H9 (cell line): Measurements from ENCODE around the gene FAM3A. TPM values are rescaled to one million over a fixed set of nuclear protein-coding genes. Genes with fewer than 3 reads are reported as not detected.
"Not testable (repeated sequence)": the region's sequence is repeated elsewhere in the genome, so short reads cannot be mapped to it uniquely, and the experiment has no call there.

Experiments
- DNase-seq: peaks from one replicate; pipeline ENCODE4 v3.0.0-alpha.2; 2017
- H2AFZ ChIP-seq: one replicate; pipeline ENCODE4 v1.6.1; 2013; ENCODE audit warnings: mild to moderate bottlenecking, low read length, control low read depth, moderate library complexity
- H2AK5ac ChIP-seq: 2 replicates; pipeline ENCODE4 v1.6.1; 2013; ENCODE audit warnings: low read length, control low read depth, mixed read lengths; ENCODE audit not compliant: insufficient read length
- H2BK120ac ChIP-seq: one replicate; pipeline ENCODE4 v1.6.1; 2013; ENCODE audit warnings: low read depth, mild to moderate bottlenecking, low read length, control low read depth, inconsistent platforms; ENCODE audit not compliant: poor library complexity, severe bottlenecking
- H2BK12ac ChIP-seq: 2 replicates; pipeline ENCODE4 v1.6.1; 2013; ENCODE audit warnings: low read length, control low read depth, mixed read lengths, low read depth; ENCODE audit not compliant: insufficient read length
- H2BK15ac ChIP-seq: 2 replicates; pipeline ENCODE4 v1.6.1; 2013; ENCODE audit warnings: low read depth, low read length, control low read depth
- H2BK20ac ChIP-seq: one replicate; pipeline ENCODE4 v1.6.1; 2013; ENCODE audit warnings: low read depth, mild to moderate bottlenecking, low read length, control low read depth, inconsistent platforms; ENCODE audit not compliant: poor library complexity, severe bottlenecking
- H2BK5ac ChIP-seq: 2 replicates; pipeline ENCODE4 v1.6.1; 2013; ENCODE audit warnings: low read length, control low read depth, mixed read lengths; ENCODE audit not compliant: insufficient read length
- H3K14ac ChIP-seq: 2 replicates; pipeline ENCODE4 v1.6.1; 2013; ENCODE audit warnings: low read length, control low read depth; ENCODE audit not compliant: insufficient read depth
- H3K18ac ChIP-seq: 2 replicates; pipeline ENCODE4 v1.6.1; 2013; ENCODE audit warnings: low read depth, mild to moderate bottlenecking, mixed read lengths, low read length, control low read depth; ENCODE audit not compliant: insufficient read length
- H3K23ac ChIP-seq: 2 replicates; pipeline ENCODE4 v1.6.1; 2013; ENCODE audit warnings: low read length, control low read depth, mixed read lengths, low read depth; ENCODE audit not compliant: insufficient read length
- H3K23me2 ChIP-seq: 2 replicates; pipeline ENCODE4 v1.6.1; 2013; ENCODE audit warnings: low read depth, mild to moderate bottlenecking, mixed read lengths, low read length, control low read depth; ENCODE audit not compliant: insufficient read length, poor library complexity, severe bottlenecking
- H3K27ac ChIP-seq: 2 replicates; pipeline ENCODE4 v1.5.1; 2013; ENCODE audit warnings: low read length, control low read depth, mixed read lengths, low read depth; ENCODE audit not compliant: insufficient read length
- H3K27me3 ChIP-seq: 2 replicates; pipeline ENCODE4 v1.6.1; 2013; ENCODE audit warnings: low read length, control low read depth, inconsistent platforms; ENCODE audit not compliant: insufficient read depth
- H3K4ac ChIP-seq: 2 replicates; pipeline ENCODE4 v1.6.1; 2013; ENCODE audit warnings: low read depth, mild to moderate bottlenecking, control low read depth, inconsistent platforms, low read length, moderate library complexity
- H3K4me1 ChIP-seq: 2 replicates; pipeline ENCODE4 v1.6.1; 2013; ENCODE audit warnings: low read length, control low read depth, inconsistent platforms; ENCODE audit not compliant: insufficient read depth
- H3K4me2 ChIP-seq: 2 replicates; pipeline ENCODE4 v1.6.1; 2013; ENCODE audit warnings: low read length, control low read depth, mixed read lengths; ENCODE audit not compliant: insufficient read length, insufficient read depth
- H3K56ac ChIP-seq: 2 replicates; pipeline ENCODE4 v1.6.1; 2013; ENCODE audit warnings: low read depth, mild to moderate bottlenecking, mixed read lengths, low read length, control low read depth; ENCODE audit not compliant: insufficient read length
- H3K79me1 ChIP-seq: 2 replicates; pipeline ENCODE4 v1.6.1; 2013; ENCODE audit warnings: low read depth, mild to moderate bottlenecking, moderate library complexity, low read length, control low read depth, inconsistent platforms; ENCODE audit not compliant: insufficient read depth, poor library complexity, severe bottlenecking
- H3K79me2 ChIP-seq: 2 replicates; pipeline ENCODE4 v1.6.1; 2013; ENCODE audit warnings: low read length, control low read depth, inconsistent platforms; ENCODE audit not compliant: insufficient read depth
- H3K9ac ChIP-seq: 2 replicates; pipeline ENCODE4 v1.6.1; 2013; ENCODE audit warnings: low read length, control low read depth, mixed read lengths; ENCODE audit not compliant: insufficient read length; ENCODE audit errors: extremely low read depth
- H3K9me3 ChIP-seq: one replicate; pipeline ENCODE4 v1.6.1; 2013; ENCODE audit warnings: low read depth, low read length, inconsistent platforms; ENCODE audit not compliant: control insufficient read depth
- H3T11ph ChIP-seq: one replicate; pipeline ENCODE4 v1.6.1; 2013; ENCODE audit warnings: mild to moderate bottlenecking, low read length, control low read depth, inconsistent platforms
- H4K20me1 ChIP-seq: one replicate; pipeline ENCODE4 v1.6.1; 2013; ENCODE audit not compliant: control insufficient read depth, insufficient read length, insufficient read depth
- H4K5ac ChIP-seq: 2 replicates; pipeline ENCODE4 v1.6.1; 2013; ENCODE audit warnings: low read depth, mild to moderate bottlenecking, mixed read lengths, low read length, control low read depth; ENCODE audit not compliant: insufficient read length
- H4K8ac ChIP-seq: replicated peaks from 2 replicates; pipeline ENCODE4 v1.6.1; 2013; ENCODE audit warnings: low read length, control low read depth, mixed read lengths, low read depth; ENCODE audit not compliant: insufficient read length
- H4K91ac ChIP-seq: 2 replicates; pipeline ENCODE4 v1.6.1; 2013; ENCODE audit warnings: low read depth, mild to moderate bottlenecking, moderate library complexity, mixed read lengths, low read length, control low read depth; ENCODE audit not compliant: insufficient read length
- H3K27ac Mint-ChIP-seq, 3 experiments: 2 replicates in 2 of 3; 3 replicates in 1 of 3; pipeline ENCODE4 v1.8.0; 2020 to 2021; ENCODE audit warnings: mixed read lengths in 3 of 3, mild to moderate bottlenecking in 1 of 3, moderate library complexity in 1 of 3
- H3K27me3 Mint-ChIP-seq: 2 replicates; pipeline ENCODE4 v1.8.0; 2021; ENCODE audit warnings: low read depth, mild to moderate bottlenecking, moderate library complexity, mixed read lengths
- H3K36me3 Mint-ChIP-seq, 3 experiments: 2 replicates in 2 of 3; 3 replicates in 1 of 3; pipeline ENCODE4 v1.8.0; 2020 to 2021; ENCODE audit warnings: low read depth in 3 of 3, mixed read lengths in 3 of 3; ENCODE audit not compliant: insufficient read depth in 1 of 3
- H3K4me1 Mint-ChIP-seq, 2 experiments: 2 replicates each; pipeline ENCODE4 v1.8.0; 2020; ENCODE audit warnings: mixed read lengths in 2 of 2
- H3K4me3 Mint-ChIP-seq, 2 experiments: 2 replicates in 1 of 2; 3 replicates in 1 of 2; pipeline ENCODE4 v1.8.0; 2020 to 2021; ENCODE audit warnings: mild to moderate bottlenecking in 2 of 2, mixed read lengths in 2 of 2, moderate library complexity in 1 of 2
- H3K9me3 Mint-ChIP-seq, 2 experiments: 2 replicates in 1 of 2; 3 replicates in 1 of 2; pipeline ENCODE4 v1.8.0; 2020; ENCODE audit warnings: mild to moderate bottlenecking in 2 of 2, mixed read lengths in 2 of 2, moderate library complexity in 1 of 2
- WGBS: extraction: QIAGEN DNeasy Blood & Tissue Kit; methylation state at CpG from one replicate; pipeline ENCODE4 v1.1.7; 2013; ENCODE audit warnings: missing lambda C conversion rate, low lambda C conversion rate, mixed read lengths; ENCODE audit not compliant: insufficient read length; ENCODE audit errors: extremely low coverage; 5-methylcytosine and 5-hydroxymethylcytosine counted together
- total RNA-seq: library from RNA; stranded (reverse); gene quantifications from 2 replicates; pipeline ENCODE4 v1.2.1, GENCODE V29; 2021

Gene FAM3A
- total RNA-seq, 1 experiment from 2014 or later, result 22.8 TPM

DNA sequence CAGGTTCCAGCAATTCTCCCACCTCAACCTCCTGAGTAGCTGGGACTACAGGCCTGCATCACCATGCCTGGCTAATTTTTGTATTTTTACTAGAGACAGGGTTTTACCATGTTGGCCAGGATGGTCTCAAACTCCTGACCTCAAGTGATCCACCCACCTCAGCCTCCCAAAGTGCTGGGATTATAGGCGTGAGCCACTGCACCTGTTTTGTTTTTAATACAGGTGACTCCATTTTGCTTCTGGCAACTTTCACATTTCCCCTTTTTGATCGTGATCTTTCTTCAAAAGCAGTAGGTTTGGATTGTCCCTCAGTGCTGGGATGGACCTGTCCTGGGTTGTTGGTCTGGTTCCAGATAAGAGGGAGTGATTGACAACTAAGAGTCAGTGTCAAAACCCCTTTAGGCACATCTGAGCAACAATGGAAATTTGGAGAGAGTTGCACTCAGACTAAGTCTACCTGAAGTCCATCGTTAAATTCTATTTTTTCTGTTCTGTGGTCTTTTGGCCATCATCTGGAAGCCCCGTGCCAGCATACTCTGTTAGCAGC lies 19.4 kb downstream of the FAM3A start:
- H3K4me1 ChIP-seq, H3K79me1 ChIP-seq, H2BK5ac ChIP-seq, H4K5ac ChIP-seq, H3K56ac ChIP-seq, H3K4me2 ChIP-seq, H3K27me3 ChIP-seq, H2AFZ ChIP-seq, H2BK120ac ChIP-seq, H2AK5ac ChIP-seq, H3K36me3 Mint-ChIP-seq, H3K23me2 ChIP-seq, H2BK15ac ChIP-seq, H3K27ac Mint-ChIP-seq, DNase-seq, H3K23ac ChIP-seq, H3K27me3 Mint-ChIP-seq, H3K4ac ChIP-seq, H3K4me3 Mint-ChIP-seq, H2BK20ac ChIP-seq, H3K9ac ChIP-seq, H3K14ac ChIP-seq, H3K27ac ChIP-seq, H4K91ac ChIP-seq, H3K4me1 Mint-ChIP-seq, H3T11ph ChIP-seq, H4K20me1 ChIP-seq, H3K18ac ChIP-seq, H2BK12ac ChIP-seq, H3K79me2 ChIP-seq, H4K8ac ChIP-seq, H3K9me3 ChIP-seq: not testable (repeated sequence)
- no CpG with 5 or more reads among the region's 4 CpGs for WGBS
- H3K9me3 Mint-ChIP-seq, result peaks cover 51 to 61% of the 10 kb centered on the region in 2 experiments
